Lower leg skin (tissue), 3 donors: ENCODE results near the gene PRF1.

ENCODE experiments used
- CTCF ChIP-seq, 3 donors: fragments of 450-650 bp; IDR thresholded peaks; one replicate each; pipeline ENCODE4 v1.5.1; 2016; ENCODE audit warnings: antibody characterized with exemption in 3 of 3, mild to moderate bottlenecking in 3 of 3, moderate library complexity in 2 of 3
- POLR2A ChIP-seq, 2 donors: fragments of 450-650 bp; IDR thresholded peaks; one replicate each; pipeline ENCODE4 v1.6.1; 2016 to 2017; ENCODE audit warnings: antibody characterized with exemption in 2 of 2, mild to moderate bottlenecking in 1 of 2, moderate library complexity in 1 of 2

GRCh38 chr10:70605161-70605560 lies 2.6 kb upstream of the PRF1 start:
- TF ChIP-seq CTCF (IDR thresholded peaks at IDR 0.05) (no peak), POLR2A (IDR thresholded peaks at IDR 0.05) (no peak)
